22Rv1 (cell line): Measurements from ENCODE around the gene HTR2B.

Source experiments
- CTCF ChIP-seq: fragments of 450-650 bp; IDR thresholded peaks from 2 replicates; pipeline ENCODE4 v1.5.1; 2017; ENCODE audit warnings: mild to moderate bottlenecking
- ZFX ChIP-seq: fragments of 450-650 bp; IDR thresholded peaks from 2 replicates; pipeline ENCODE4 v1.6.1; 2017; ENCODE audit warnings: antibody characterized with exemption, borderline replicate concordance

- TF ChIP-seq CTCF (no peak), ZFX (no peak)
Observed at GRCh38 chr2:231129216-231129615, 4.4 kb upstream of the HTR2B start.
